T-helper 2 cell treated with Interferon-gamma antibody and Interleukin-4, amounts not matched to agents 5 μg/mL and 100 μg/mL, for 36 hours (primary cell): Measurements from ENCODE around the gene CEP131.
A peak's percentile ranks its signal among the peaks of the same experiment; 100 is the strongest.

ENCODE experiments used
- DNase-seq: peaks from one replicate; pipeline ENCODE4 v3.0.0; 2021; ENCODE audit warnings: low spot score
- H3K27ac Mint-ChIP-seq: one replicate; pipeline ENCODE4 v1.8.0; 2021; ENCODE audit warnings: mild to moderate bottlenecking, mixed read lengths
- H3K27me3 Mint-ChIP-seq: one replicate; pipeline ENCODE4 v1.8.0; 2021; ENCODE audit warnings: low read depth, mixed read lengths
- H3K36me3 Mint-ChIP-seq: one replicate; pipeline ENCODE4 v1.8.0; 2021; ENCODE audit warnings: low read depth, mixed read lengths
- H3K4me1 Mint-ChIP-seq: one replicate; pipeline ENCODE4 v1.8.0; 2021; ENCODE audit warnings: low read depth, mixed read lengths
- H3K4me3 Mint-ChIP-seq: one replicate; pipeline ENCODE4 v1.8.0; 2022; ENCODE audit warnings: mild to moderate bottlenecking, moderate library complexity, mixed read lengths
- H3K9me3 Mint-ChIP-seq: one replicate; pipeline ENCODE4 v1.8.0; 2021; ENCODE audit warnings: mixed read lengths

The CEP131 gene

DNA sequence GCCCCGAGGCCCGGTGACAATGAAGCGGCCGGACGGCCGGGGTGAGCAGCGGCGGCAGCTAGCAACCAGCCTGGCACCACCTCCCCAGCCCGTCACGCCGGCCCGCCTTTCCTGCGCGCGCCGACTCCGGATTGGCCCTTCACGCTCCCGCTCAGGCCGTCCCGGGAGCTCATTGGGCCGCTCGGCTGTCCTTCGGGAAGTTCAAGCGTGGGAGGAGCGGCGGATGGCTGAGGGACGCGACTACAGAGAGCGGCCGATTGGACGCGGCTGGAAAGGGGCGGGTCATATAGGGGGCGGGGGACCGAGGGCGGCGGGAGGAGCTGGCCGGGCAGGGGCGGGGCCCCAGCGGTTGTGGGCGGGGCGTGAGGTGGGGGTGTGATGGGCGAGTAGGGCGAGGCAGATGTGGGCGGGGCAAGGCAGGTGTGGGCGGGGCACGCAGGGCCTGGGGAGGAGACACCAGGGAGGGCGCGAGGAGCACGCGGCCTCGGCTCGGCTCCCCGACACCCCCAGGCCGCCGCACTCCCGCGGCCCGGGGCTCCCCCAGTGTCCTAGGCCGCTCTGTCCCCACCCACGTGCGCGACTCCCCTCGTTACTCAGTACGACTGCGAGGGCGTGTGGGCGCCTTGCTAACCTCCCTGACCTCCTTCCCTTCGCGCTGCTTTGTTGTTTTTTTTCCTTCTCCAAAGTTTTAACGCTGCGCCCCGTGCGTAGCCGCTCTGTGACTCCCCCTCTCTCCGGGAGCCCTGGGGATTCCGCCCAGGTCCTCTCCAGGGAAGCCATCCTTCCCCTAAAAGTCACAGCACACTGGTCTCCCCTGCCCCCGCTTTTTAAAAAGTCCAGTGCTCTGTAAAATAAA is at the start of gene CEP131:
CEP131 (minus strand) TSS at position 60 of the 856 bp plus-strand sequence. CDS start 2,909 bp downstream, outside the sequence.
- Mint-ChIP-seq H3K4me3 (peak within 1 kb of the TSS; percentile 79), H3K4me1 (peaks cover 19% of the 10 kb centered on the region), H3K9me3 (no peaks in the 10 kb centered on the region), H3K36me3 (peaks cover 4% of the 10 kb centered on the region), H3K27me3 (peaks cover 4% of the 10 kb centered on the region), H3K27ac (peak within 1 kb of the TSS; percentile 71)
- peak; percentile 98 for DNase-seq

DNA sequence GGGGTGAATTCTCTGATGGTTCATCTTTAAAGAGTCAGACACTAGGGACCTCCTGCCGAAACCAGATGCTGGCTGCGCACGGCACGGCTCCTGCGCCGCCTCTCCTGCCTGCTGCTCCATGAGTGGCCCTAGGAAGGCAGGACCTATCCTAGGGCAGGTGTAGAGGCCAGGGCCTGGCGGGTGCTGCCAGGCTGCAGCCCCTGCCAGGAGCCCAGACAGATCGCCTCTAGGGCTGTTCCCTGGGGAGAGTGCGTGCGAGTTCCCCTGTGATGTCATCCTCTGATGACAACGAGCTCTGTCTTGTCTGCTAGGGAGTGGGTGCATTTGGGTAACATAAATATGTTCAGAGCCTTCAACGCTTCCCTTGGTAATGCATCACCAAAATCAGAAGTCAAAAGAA is 48.5 kb upstream of the CEP131 start:
- peaks cover 40% of the 10 kb centered on the region for H3K36me3 Mint-ChIP-seq
- no peak overlapping the region for H3K4me3 Mint-ChIP-seq
- H3K9me3 Mint-ChIP-seq, result no peaks in the 10 kb centered on the region
- H3K4me1 Mint-ChIP-seq, result peaks cover 2% of the 10 kb centered on the region
- DNase-seq, result no peak
- no peak overlapping the region for H3K27ac Mint-ChIP-seq
- no peaks in the 10 kb centered on the region for H3K27me3 Mint-ChIP-seq

DNA sequence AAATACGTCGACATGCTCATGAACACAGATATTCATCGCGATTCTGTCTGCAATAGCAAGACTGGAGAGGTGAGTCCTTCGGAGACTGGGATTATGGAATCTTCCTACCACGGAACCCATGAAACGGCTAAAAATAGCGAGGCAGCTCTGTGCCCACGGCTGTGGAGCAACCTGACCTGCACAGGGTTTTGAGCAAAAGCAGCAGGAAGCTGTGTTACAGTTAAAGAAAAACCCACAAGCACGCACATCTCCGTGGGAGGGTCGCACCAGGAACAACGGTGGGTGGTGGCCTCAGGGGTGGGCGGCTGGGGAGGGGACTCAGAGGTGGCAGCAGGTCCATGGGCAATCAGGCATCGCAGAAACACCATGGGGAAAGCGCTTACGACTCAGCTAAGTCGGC is 47.5 kb upstream of the CEP131 start:
- no peak overlapping the region for H3K4me3 Mint-ChIP-seq
- H3K36me3 Mint-ChIP-seq, result peaks cover 43% of the 10 kb centered on the region
- no peak for DNase-seq
- H3K9me3 Mint-ChIP-seq, result no peaks in the 10 kb centered on the region
- H3K27me3 Mint-ChIP-seq, result no peaks in the 10 kb centered on the region
- no peak overlapping the region for H3K27ac Mint-ChIP-seq
- peaks cover 2% of the 10 kb centered on the region for H3K4me1 Mint-ChIP-seq

DNA sequence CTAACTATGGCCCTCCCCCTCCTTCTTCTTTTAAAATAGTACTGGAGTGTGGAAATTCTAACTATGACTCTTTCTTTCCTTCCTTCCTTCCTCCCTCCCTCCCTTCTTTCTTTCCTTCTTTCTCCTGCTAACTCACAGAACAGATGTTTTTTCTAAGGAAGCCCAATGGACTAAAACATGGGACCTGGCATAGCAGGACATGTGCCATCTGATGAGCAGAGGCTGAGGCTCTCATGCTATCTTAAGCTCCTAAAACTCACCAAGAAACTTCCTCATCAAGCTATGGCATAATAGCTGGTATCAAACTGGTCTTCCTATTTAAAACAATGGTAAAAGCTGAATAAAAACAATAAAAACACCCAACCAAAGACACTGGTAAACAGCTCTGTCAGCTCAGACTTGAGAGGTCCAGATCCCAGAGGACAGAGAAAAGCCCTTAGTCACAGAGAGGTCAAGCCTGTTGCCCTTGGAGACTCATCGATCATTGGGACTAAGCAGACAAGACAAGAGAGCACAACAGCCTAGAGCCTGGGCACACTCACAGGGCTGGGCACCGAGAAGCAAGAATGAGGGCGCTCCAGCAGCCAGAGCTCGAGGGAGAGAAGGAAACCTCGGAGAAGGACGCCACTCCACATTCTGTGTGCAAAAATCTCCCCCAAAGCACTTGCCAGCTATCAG is 44.8 kb upstream of the CEP131 start:
- Mint-ChIP-seq H3K27me3 (no peaks in the 10 kb centered on the region), H3K4me1 (no peaks in the 10 kb centered on the region), H3K36me3 (peaks cover 38% of the 10 kb centered on the region), H3K4me3 (no peak overlapping the region), H3K9me3 (no peaks in the 10 kb centered on the region), H3K27ac (no peak overlapping the region)
- no peak for DNase-seq

DNA sequence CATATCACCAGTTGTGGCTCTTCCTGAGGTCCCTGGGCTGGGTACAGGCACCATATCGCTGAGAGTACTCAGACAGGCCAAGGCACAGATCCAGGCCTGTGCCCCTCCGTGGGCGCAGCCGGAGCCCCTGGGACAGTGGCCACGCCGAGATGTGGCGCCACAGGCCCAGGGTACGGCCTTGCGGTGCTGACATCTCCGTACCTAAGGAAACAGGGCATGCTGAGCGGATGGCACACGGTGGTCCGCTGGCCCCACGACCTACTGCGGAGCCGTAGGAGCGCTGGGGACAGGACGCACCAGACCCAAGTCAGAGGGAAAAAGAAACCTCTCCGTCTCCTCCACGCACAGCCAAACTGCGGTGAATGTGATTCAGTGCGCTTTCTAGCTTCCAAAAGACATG is 42.8 kb upstream of the CEP131 start:
- no peak overlapping the region for H3K4me3 Mint-ChIP-seq
- no peaks in the 10 kb centered on the region for H3K4me1 Mint-ChIP-seq
- H3K36me3 Mint-ChIP-seq, result peaks cover 35% of the 10 kb centered on the region
- no peak for DNase-seq
- no peaks in the 10 kb centered on the region for H3K9me3 Mint-ChIP-seq
- no peaks in the 10 kb centered on the region for H3K27me3 Mint-ChIP-seq
- H3K27ac Mint-ChIP-seq, result no peak overlapping the region

DNA sequence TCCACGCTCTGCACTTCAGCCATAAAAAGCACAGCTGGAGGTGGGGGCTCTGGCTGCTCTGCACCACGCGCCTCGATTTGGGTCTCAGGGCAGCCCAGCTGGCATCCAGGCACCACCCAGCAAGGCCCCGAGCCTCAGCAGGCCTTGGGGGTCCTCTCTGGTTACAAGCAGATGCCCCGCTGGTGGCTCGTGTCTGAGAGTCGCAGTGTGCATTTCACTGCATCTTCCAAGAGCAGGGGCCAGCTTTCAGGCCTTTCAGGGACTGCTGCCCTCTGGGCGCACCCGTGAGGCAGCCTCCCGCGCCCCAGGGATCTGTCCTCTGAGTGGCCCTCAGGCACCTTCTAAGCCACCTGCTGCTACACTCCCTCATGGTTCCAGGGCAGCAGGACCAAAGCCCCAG is 41.9 kb upstream of the CEP131 start:
- no peaks in the 10 kb centered on the region for H3K4me1 Mint-ChIP-seq
- peaks cover 37% of the 10 kb centered on the region for H3K36me3 Mint-ChIP-seq
- no peak overlapping the region for H3K4me3 Mint-ChIP-seq
- H3K27ac Mint-ChIP-seq, result no peak overlapping the region
- no peaks in the 10 kb centered on the region for H3K9me3 Mint-ChIP-seq
- H3K27me3 Mint-ChIP-seq, result no peaks in the 10 kb centered on the region
- no peak for DNase-seq

DNA sequence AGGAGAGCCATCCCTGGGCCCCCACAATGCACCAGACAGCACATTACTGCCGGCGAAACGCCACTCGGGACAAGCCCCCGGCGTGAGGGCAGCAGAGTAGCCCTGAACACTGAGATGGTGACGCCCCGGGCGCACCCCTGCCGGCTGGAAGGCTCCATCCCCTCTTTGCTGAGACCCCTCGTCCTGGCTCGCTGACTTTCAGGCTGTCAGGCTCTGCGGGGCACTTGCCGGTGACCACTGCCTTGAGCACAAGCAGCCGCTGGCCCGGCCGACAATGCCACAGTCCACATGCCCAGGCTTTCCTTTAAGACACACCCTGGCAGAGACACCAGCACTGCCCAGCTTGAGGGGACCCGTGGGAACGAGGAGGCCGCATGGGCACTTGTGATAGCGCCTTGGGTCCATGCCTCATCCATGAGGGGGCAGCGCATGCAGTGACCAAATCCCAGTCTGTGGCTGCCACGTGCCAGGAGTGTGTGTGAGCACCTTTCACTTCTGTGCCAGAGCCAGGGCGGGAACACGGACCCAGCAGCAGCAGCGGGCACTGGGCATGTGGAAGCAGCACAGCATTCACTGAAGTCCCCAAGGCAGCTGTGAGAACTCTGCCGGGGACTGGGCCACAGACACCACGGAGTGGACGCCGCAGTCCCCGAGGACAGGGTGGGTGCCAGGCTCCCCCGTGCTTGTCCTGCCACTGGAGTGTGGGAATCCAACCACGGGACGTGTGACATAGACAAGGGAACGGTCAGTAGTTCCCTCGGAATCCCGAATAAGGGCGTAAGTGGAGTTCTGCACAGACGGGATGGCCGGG is 40.8 kb upstream of the CEP131 start:
- no peaks in the 10 kb centered on the region for H3K9me3 Mint-ChIP-seq
- no peak overlapping the region for H3K4me3 Mint-ChIP-seq
- no peak overlapping the region for H3K27ac Mint-ChIP-seq
- H3K36me3 Mint-ChIP-seq, result peaks cover 30% of the 10 kb centered on the region
- no peaks in the 10 kb centered on the region for H3K27me3 Mint-ChIP-seq
- no peak for DNase-seq
- H3K4me1 Mint-ChIP-seq, result no peaks in the 10 kb centered on the region

DNA sequence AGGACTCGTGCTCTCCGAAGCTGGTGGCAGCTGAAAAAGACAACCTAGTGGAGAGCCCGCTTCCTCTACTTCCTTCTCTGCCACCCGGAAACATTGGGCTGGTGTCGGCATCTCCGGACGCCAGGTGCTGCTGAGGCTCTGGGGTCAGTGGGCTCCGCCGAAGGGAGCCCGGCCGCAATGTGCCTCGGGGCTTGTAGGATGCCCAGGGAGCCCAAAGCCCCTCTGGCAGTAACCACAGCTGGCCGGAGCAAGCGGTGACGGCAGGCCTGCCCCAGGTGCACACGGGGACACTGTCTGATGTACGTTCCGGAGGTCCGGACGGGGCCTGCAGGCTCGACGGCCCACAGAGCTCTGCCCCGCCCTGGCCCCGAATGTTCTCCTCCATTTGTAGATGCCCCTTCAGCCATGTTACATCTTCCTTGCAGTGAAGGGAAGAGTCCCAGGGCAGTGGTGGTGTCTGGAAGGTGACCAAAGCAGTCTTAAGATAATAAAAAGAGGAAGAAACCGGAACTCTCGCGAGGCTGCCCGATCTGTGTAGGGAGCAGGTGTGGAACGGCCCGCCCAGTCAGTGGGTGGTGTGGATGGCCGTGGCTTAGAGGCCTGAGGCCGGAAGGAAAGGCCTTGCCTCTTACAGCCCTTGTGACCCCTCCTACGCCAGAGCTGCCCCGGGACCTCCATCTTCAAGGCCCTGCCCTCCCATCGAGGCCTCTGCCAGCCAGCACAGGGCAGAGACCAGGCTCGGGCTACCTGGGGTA is 39.0 kb upstream of the CEP131 start:
- peaks cover 20% of the 10 kb centered on the region for H3K36me3 Mint-ChIP-seq

DNA sequence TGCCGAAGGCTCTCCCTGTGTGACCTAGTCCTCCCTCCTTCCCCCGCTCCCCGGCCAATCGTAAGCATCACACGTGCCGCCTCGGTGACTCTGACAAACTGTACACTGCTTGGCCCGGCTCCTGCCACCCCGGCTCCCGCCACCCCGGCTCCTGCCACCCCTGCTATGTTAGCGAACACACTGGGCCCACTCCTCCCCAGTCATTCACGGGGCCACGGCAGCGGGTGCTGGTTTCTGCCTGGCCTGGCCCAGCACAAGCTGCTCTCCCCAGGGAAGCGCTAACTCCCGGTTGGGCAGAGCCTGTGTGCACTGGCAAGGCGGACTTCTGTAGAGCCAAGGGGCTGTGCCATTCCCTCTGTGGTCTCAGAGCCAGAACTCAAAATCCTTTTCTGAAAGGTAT is 38.3 kb upstream of the CEP131 start:
- peaks cover 20% of the 10 kb centered on the region for H3K36me3 Mint-ChIP-seq
- H3K4me1 Mint-ChIP-seq, result no peaks in the 10 kb centered on the region
- H3K27ac Mint-ChIP-seq, result no peak overlapping the region
- H3K4me3 Mint-ChIP-seq, result no peak overlapping the region
- no peaks in the 10 kb centered on the region for H3K9me3 Mint-ChIP-seq
- H3K27me3 Mint-ChIP-seq, result no peaks in the 10 kb centered on the region
- DNase-seq, result no peak

More for the DNA sequence above, 39.0 kb upstream of the CEP131 start:
- no peak overlapping the region for H3K4me3 Mint-ChIP-seq
- H3K27me3 Mint-ChIP-seq, result no peaks in the 10 kb centered on the region
- DNase-seq, result no peak
- no peaks in the 10 kb centered on the region for H3K9me3 Mint-ChIP-seq
- no peaks in the 10 kb centered on the region for H3K4me1 Mint-ChIP-seq
- no peak overlapping the region for H3K27ac Mint-ChIP-seq

DNA sequence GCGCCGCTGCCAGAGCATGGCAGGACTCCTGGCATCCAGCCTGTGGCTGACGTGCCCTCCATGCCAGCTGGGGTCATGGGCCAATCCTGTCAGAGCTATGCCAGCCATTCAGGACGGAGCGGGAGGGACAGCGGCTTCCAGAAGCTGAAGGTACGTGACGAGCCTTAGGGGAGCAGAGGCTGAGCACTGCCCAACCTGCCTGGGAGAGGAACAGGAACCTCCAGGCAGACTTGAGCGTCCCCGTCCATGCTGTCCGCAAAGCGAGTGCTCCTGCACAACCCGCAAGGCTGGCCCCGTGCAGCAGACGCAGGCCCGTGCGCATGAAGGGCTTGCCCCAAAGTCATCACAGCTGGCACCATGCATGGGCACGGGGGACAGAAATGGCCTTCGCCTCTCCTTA is 37.9 kb upstream of the CEP131 start:
- no peak overlapping the region for H3K27ac Mint-ChIP-seq
- H3K4me1 Mint-ChIP-seq, result no peaks in the 10 kb centered on the region
- no peak for DNase-seq
- H3K36me3 Mint-ChIP-seq, result peaks cover 15% of the 10 kb centered on the region
- H3K27me3 Mint-ChIP-seq, result no peaks in the 10 kb centered on the region
- H3K9me3 Mint-ChIP-seq, result no peaks in the 10 kb centered on the region
- H3K4me3 Mint-ChIP-seq, result no peak overlapping the region

DNA sequence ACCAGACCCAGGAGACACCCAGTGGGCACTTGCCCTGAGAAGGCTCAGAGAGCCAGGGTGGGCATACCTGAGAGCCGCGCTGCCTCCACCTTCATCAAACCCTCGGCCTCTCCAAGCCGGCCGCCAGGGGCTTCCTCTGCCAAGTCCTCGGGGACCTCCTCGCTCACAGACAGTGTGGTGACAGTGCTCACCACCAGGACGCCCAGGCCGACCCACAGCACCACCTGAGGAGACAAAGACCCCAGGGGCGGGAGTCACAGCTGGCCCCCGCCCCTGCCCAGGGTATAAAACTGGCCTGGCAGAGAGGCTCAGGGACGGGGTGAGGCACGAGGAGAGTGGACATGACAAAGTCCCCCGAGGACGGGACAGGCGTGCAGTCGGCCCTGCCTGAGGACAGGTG is 37.4 kb upstream of the CEP131 start:
- Mint-ChIP-seq H3K9me3 (no peaks in the 10 kb centered on the region), H3K4me1 (no peaks in the 10 kb centered on the region), H3K27me3 (no peaks in the 10 kb centered on the region), H3K27ac (no peak overlapping the region), H3K4me3 (no peak overlapping the region), H3K36me3 (peaks cover 11% of the 10 kb centered on the region)
- no peak for DNase-seq

DNA sequence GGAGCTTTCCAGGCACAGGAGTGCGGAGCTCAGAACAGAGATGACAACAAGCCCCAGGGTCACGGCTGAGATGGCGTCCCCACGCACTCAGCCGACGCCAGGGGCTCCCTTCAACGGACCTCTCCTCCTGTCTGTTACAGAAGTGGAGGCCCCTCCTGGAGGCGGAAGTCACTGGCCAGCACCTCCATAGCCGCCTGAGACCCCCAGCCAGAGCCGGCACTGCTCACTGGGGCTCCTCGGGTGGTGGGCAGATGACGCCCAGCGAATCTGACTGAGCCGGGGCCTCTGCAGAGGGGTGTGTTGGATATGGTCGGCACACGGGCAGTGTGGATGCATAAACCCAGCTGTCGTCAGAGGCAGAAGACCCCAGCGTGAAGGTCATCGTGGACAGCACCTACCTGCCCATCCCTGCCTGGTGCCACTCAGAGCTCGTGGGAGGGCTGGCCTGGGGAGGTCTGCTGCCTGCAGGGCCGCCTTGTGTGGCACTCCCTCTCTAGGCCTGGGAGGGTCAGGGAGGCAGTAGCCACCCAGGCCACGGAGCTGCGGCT is 36.4 kb upstream of the CEP131 start:
- Mint-ChIP-seq H3K27ac (no peak overlapping the region), H3K36me3 (peaks cover 8% of the 10 kb centered on the region), H3K27me3 (no peaks in the 10 kb centered on the region), H3K4me3 (no peak overlapping the region), H3K9me3 (no peaks in the 10 kb centered on the region), H3K4me1 (no peaks in the 10 kb centered on the region)
- no peak for DNase-seq

DNA sequence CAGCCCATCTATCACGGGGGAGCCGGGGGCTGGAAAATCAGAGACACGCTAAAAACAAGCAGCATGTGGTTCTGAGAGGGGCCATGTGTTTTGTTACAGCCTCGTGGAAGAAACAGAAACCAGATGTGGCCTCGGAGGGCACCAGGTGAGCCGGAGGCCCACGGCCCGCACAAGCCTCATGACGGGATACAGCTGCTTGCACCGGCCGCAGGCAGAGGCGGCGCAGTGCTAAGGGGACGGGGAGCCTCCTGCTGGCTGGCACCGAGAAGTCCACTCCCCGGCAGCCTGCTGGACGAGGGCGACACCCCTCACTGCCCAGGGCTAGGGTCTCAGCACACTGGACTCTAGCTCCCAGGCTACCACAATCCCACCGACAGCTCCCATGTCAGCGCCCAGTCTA is 35.5 kb upstream of the CEP131 start:
- Mint-ChIP-seq H3K36me3 (peaks cover 13% of the 10 kb centered on the region), H3K27ac (no peak overlapping the region), H3K4me3 (no peak overlapping the region), H3K4me1 (no peaks in the 10 kb centered on the region), H3K27me3 (no peaks in the 10 kb centered on the region), H3K9me3 (no peaks in the 10 kb centered on the region)
- DNase-seq, result no peak
